T-cell (primary cell): ENCODE data around the gene ADGRG1. TPM values are rescaled to one million over a fixed set of nuclear protein-coding genes. Genes with fewer than 3 reads are reported as not detected.

Experiments used
- ATAC-seq, 4 experiments: fragments of 200-7000 bp in 3 of 4; fragments of 150-1000 bp in 1 of 4; cut with Tn5 transposase; replicated peaks in 1 of 4; 1 replicate in 3 of 4; 2 replicates in 1 of 4; pipeline ENCODE4 v1.10.0; 2021; ENCODE audit warnings: moderate library complexity in 3 of 4, mild to moderate bottlenecking in 2 of 4, moderate number of reproducible peaks in 1 of 4
- CTCF ChIA-PET, 2 donors: fragments of 300-600 bp; sonication (Branson Sonifier 250); formaldehyde crosslinking; loops; one replicate each; lab custom pipeline; 2022; ENCODE audit warnings: antibody characterized with exemption in 2 of 2; lab: Charles Lee
- POLR2A ChIA-PET, 2 donors: fragments of 300-600 bp; sonication (Branson Sonifier 250); formaldehyde crosslinking; loops; one replicate each; lab custom pipeline; 2022; ENCODE audit warnings: antibody characterized with exemption in 2 of 2; lab: Charles Lee
- DNase-seq, 35 experiments: peaks; one replicate each; pipeline versions ENCODE4 v3.0.0 to v3.0.0-alpha.2; 2013 to 2023
- H3K27ac ChIP-seq: one replicate; pipeline ENCODE4 v1.5.1; 2013; ENCODE audit warnings: low read length
- H3K27me3 ChIP-seq, 2 experiments: replicated peaks in 1 of 2; 1 replicate in 1 of 2; 2 replicates in 1 of 2; pipeline versions ENCODE4 v1.6.1 to v1.7.0; 2013; ENCODE audit warnings: low read length in 1 of 2, mixed read lengths in 1 of 2; ENCODE audit not compliant: control insufficient read depth in 2 of 2, insufficient read depth in 2 of 2; ENCODE audit errors: extremely low read depth in 1 of 2
- H3K36me3 ChIP-seq, 2 donors: 1 replicate in 1 of 2; 2 replicates in 1 of 2; pipeline versions ENCODE4 v1.6.1 to v1.7.0; 2013; ENCODE audit warnings: low read length in 1 of 2; ENCODE audit not compliant: control insufficient read depth in 2 of 2, insufficient read depth in 1 of 2; ENCODE audit errors: extremely low read depth in 1 of 2
- H3K4me1 ChIP-seq, 2 experiments: 1 replicate in 1 of 2; 2 replicates in 1 of 2; pipeline versions ENCODE4 v1.6.1 to v1.7.0; 2013; ENCODE audit warnings: low read length in 2 of 2, mixed read lengths in 1 of 2; ENCODE audit not compliant: insufficient read depth in 2 of 2, control insufficient read depth in 1 of 2; ENCODE audit errors: extremely low read depth in 1 of 2
- H3K4me3 ChIP-seq, 2 donors: 1 replicate in 1 of 2; 2 replicates in 1 of 2; pipeline versions ENCODE4 v1.5.1 to v1.7.0; 2013; ENCODE audit warnings: mild to moderate bottlenecking in 2 of 2, low read length in 1 of 2, moderate library complexity in 1 of 2; ENCODE audit not compliant: control insufficient read depth in 1 of 2; ENCODE audit errors: extremely low read depth in 1 of 2
- H3K9me3 ChIP-seq: 2 replicates; pipeline ENCODE4 v1.7.0; 2013
- H3K27ac Mint-ChIP-seq, 2 donors: one replicate each; pipeline ENCODE4 v1.8.0; 2020 to 2021; ENCODE audit warnings: mild to moderate bottlenecking in 2 of 2, mixed read lengths in 2 of 2
- H3K27me3 Mint-ChIP-seq, 2 donors: one replicate each; pipeline ENCODE4 v1.8.0; 2021 to 2022; ENCODE audit warnings: mixed read lengths in 2 of 2
- H3K36me3 Mint-ChIP-seq: one replicate; pipeline ENCODE4 v1.8.0; 2021; ENCODE audit warnings: mixed read lengths
- H3K4me1 Mint-ChIP-seq, 3 donors: one replicate each; pipeline ENCODE4 v1.8.0; 2020 to 2022; ENCODE audit warnings: mixed read lengths in 3 of 3, mild to moderate bottlenecking in 1 of 3
- H3K4me3 Mint-ChIP-seq, 3 donors: one replicate each; pipeline ENCODE4 v1.8.0; 2020 to 2022; ENCODE audit warnings: mild to moderate bottlenecking in 3 of 3, mixed read lengths in 3 of 3, moderate library complexity in 3 of 3
- H3K9me3 Mint-ChIP-seq, 3 donors: one replicate each; pipeline ENCODE4 v1.8.0; 2020 to 2022; ENCODE audit warnings: mixed read lengths in 3 of 3
- WGBS: methylation state at CpG from one replicate; pipeline ENCODE4 v1.1.5; 2013; ENCODE audit warnings: missing lambda C conversion rate; ENCODE audit not compliant: insufficient coverage; 5-methylcytosine and 5-hydroxymethylcytosine counted together
- total RNA-seq, 35 experiments: library from RNA in 6 of 35; stranded (reverse) in 6 of 35; fragments of 120-200 nt in 1 of 35; gene quantifications; one replicate each; pipeline versions ENCODE4 v1.2.1 to v1.2.4 and lab custom pipeline; 2013 to 2026

Gene ADGRG1
- total RNA-seq, 5 donors from 2014 or later (not counting 1 experiment from before 2014, with no cell fraction given) = 7.8 to 91.7 (median 11.7) TPM

GRCh38 chr16:57611706-57612105, 16.7 kb upstream of the ADGRG1 start:
- ChIA-PET CTCF (interaction anchor here in 1 of 2 donors (1.3 kb wide), 1 partner anchor 10 kb away, joined by 4 read pairs; no protein-coding TSS in a partner anchor), POLR2A (no interaction called here)
- Histone ChIP-seq H3K4me1 (peaks cover 8 to 45% of the 10 kb centered on the region in 2 experiments), H3K4me3 (no peak overlapping the region), H3K27me3 (peaks cover 0 to 4% of the 10 kb centered on the region in 2 experiments), H3K27ac (no peak overlapping the region), H3K36me3 (no peaks in the 10 kb centered on the region), H3K9me3 (no peaks in the 10 kb centered on the region)
- ATAC-seq (no peak), DNase-seq (no peak)
- no peaks in the 10 kb centered on the region for H3K27me3 Mint-ChIP-seq
- H3K4me1 Mint-ChIP-seq = peaks cover 18 to 39% (median 29%) of the 10 kb centered on the region in 3 donors
- no peak overlapping the region for H3K4me3 Mint-ChIP-seq
- WGBS = 33% methylated on average over 1 of the region's 4 CpGs
- no peaks in the 10 kb centered on the region for H3K36me3 Mint-ChIP-seq
- no peaks in the 10 kb centered on the region for H3K9me3 Mint-ChIP-seq
- H3K27ac Mint-ChIP-seq = peak overlapping the region in 1 of 2 donors; percentile 3

- no peaks in the 10 kb centered on the region for H3K9me3 Mint-ChIP-seq
- ATAC-seq = no peak
- H3K4me3 Mint-ChIP-seq = no peak overlapping the region
- WGBS = no CpG with 5 or more reads among the region's 8 CpGs
- no peaks in the 10 kb centered on the region for H3K27me3 Mint-ChIP-seq
- no peaks in the 10 kb centered on the region for H3K36me3 ChIP-seq
- no peak overlapping the region for H3K27ac ChIP-seq
- H3K4me1 Mint-ChIP-seq = peaks cover 18 to 40% (median 29%) of the 10 kb centered on the region in 3 donors
- H3K36me3 Mint-ChIP-seq = no peaks in the 10 kb centered on the region
- ChIA-PET POLR2A (interaction anchor here in 1 of 2 donors (0.6 kb wide), 1 partner anchor 55 kb away, joined by 5 read pairs; no protein-coding TSS in a partner anchor), CTCF (no interaction called here)
- no peak overlapping the region for H3K4me3 ChIP-seq
- peak in 1 of 35 experiments; percentile 18 for DNase-seq
- H3K4me1 ChIP-seq = peaks cover 8 to 46% of the 10 kb centered on the region in 2 experiments
- no peaks in the 10 kb centered on the region for H3K9me3 ChIP-seq
- H3K27ac Mint-ChIP-seq = no peak overlapping the region
- H3K27me3 ChIP-seq = peaks cover 0 to 4% of the 10 kb centered on the region in 2 experiments
Measured at GRCh38 chr16:57612494-57612893, 15.9 kb upstream of the ADGRG1 start.

DNA sequence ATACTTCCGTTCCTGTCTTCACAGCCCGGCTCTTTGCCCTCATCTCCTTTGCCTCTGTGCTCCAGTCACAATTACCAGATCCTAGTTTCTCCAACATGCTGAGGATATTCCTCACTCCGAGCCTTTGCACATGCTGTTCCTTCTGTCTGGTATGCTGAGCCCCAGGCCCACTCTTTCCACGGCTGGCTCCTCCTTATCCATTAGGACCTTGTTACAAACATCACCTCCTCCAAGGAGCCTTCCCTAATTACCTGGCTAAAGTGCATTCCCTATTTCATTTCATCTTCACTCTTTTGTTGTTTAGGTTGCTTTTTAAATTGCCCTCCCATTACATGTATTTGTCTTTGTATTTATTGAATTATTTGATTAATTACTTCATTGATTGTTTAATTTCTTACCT, 14.9 kb upstream of the ADGRG1 start:
- ChIA-PET CTCF (no interaction called here), POLR2A (no interaction called here)
- no peak overlapping the region for H3K27ac Mint-ChIP-seq

GRCh38 chr16:57614536-57614935, 13.9 kb upstream of the ADGRG1 start:
- POLR2A ChIA-PET = no interaction called here
- DNase-seq = no peak
- ATAC-seq = no peak

More for the DNA sequence above, 14.9 kb upstream of the ADGRG1 start:
- DNase-seq = peak in 1 of 35 experiments; percentile 2
- Histone ChIP-seq H3K36me3 (no peaks in the 10 kb centered on the region), H3K27me3 (peaks cover 0 to 4% of the 10 kb centered on the region in 2 experiments), H3K4me3 (no peak overlapping the region), H3K27ac (no peak overlapping the region), H3K9me3 (no peaks in the 10 kb centered on the region), H3K4me1 (peaks cover 8 to 49% of the 10 kb centered on the region in 2 experiments)
- Mint-ChIP-seq H3K27me3 (no peaks in the 10 kb centered on the region), H3K4me3 (no peak overlapping the region), H3K9me3 (no peaks in the 10 kb centered on the region), H3K4me1 (peaks cover 18 to 37% (median 29%) of the 10 kb centered on the region in 3 donors), H3K36me3 (no peaks in the 10 kb centered on the region)
- no peak for ATAC-seq
- 77% methylated on average over 2 of the region's 4 CpGs for WGBS

GRCh38 chr16:57614944-57615343, 13.5 kb upstream of the ADGRG1 start:
- Mint-ChIP-seq H3K4me1 (peaks cover 8 to 25% (median 16%) of the 10 kb centered on the region in 3 donors), H3K36me3 (no peaks in the 10 kb centered on the region), H3K27me3 (no peaks in the 10 kb centered on the region), H3K4me3 (no peak overlapping the region), H3K27ac (no peak overlapping the region), H3K9me3 (no peaks in the 10 kb centered on the region)
- Histone ChIP-seq H3K4me1 (peaks cover 0 to 35% of the 10 kb centered on the region in 2 experiments), H3K4me3 (no peak overlapping the region), H3K9me3 (no peaks in the 10 kb centered on the region), H3K27me3 (no peaks in the 10 kb centered on the region), H3K36me3 (no peaks in the 10 kb centered on the region), H3K27ac (no peak overlapping the region)
- POLR2A ChIA-PET = no interaction called here
- ATAC-seq (no peak), DNase-seq (no peak)
- CTCF ChIA-PET = no interaction called here
- 94% methylated on average over 8 of the region's 9 CpGs for whole genome bisulfite sequencing

More at GRCh38 chr16:57614536-57614935, 13.9 kb upstream of the ADGRG1 start:
- H3K36me3 Mint-ChIP-seq = no peaks in the 10 kb centered on the region
- no peaks in the 10 kb centered on the region for H3K27me3 Mint-ChIP-seq
- no peaks in the 10 kb centered on the region for H3K9me3 ChIP-seq
- no peak overlapping the region for H3K4me3 Mint-ChIP-seq
- H3K9me3 Mint-ChIP-seq = no peaks in the 10 kb centered on the region
- CTCF ChIA-PET = no interaction called here
- H3K27ac Mint-ChIP-seq = peak overlapping the region in 1 of 2 donors; percentile 22
- H3K27ac ChIP-seq = no peak overlapping the region
- no peaks in the 10 kb centered on the region for H3K27me3 ChIP-seq
- H3K4me1 Mint-ChIP-seq = peaks cover 13 to 29% (median 21%) of the 10 kb centered on the region in 3 donors
- peaks cover 4 to 39% of the 10 kb centered on the region in 2 experiments for H3K4me1 ChIP-seq
- 44% methylated on average over 5 of the region's 6 CpGs for WGBS
- H3K36me3 ChIP-seq = no peaks in the 10 kb centered on the region
- no peak overlapping the region for H3K4me3 ChIP-seq

- H3K27me3 ChIP-seq = no peaks in the 10 kb centered on the region
- no peak overlapping the region for H3K4me3 ChIP-seq
- no peaks in the 10 kb centered on the region for H3K36me3 Mint-ChIP-seq
- no peaks in the 10 kb centered on the region for H3K36me3 ChIP-seq
- ATAC-seq = no peak
- peaks cover 0 to 17% (median 8%) of the 10 kb centered on the region in 3 donors for H3K4me1 Mint-ChIP-seq
- WGBS = 97% methylated on average over 7 of the region's 10 CpGs
- H3K27ac Mint-ChIP-seq = no peak overlapping the region
- H3K9me3 ChIP-seq = no peaks in the 10 kb centered on the region
- no peak overlapping the region for H3K27ac ChIP-seq
- H3K27me3 Mint-ChIP-seq = no peaks in the 10 kb centered on the region
- POLR2A ChIA-PET = no interaction called here
- peaks cover 0 to 26% of the 10 kb centered on the region in 2 experiments for H3K4me1 ChIP-seq
- DNase-seq = no peak
- CTCF ChIA-PET = no interaction called here
- no peak overlapping the region for H3K4me3 Mint-ChIP-seq
- no peaks in the 10 kb centered on the region for H3K9me3 Mint-ChIP-seq
Measured at GRCh38 chr16:57615813-57616212, 12.6 kb upstream of the ADGRG1 start.
